Measurements from ENCODE around the gene PTS. TPM values are rescaled to one million over a fixed set of nuclear protein-coding genes. Genes with fewer than 3 reads are reported as not detected.

The PTS gene
- total and polyA plus RNA-seq, 4 donors, result 36.5 to 61.2 (median 45.2) TPM

- Histone ChIP-seq H3K4me3 (ENCODE audit: low read length in 2 of 2) (no peak overlapping the region), H3K4me1 (ENCODE audit: control insufficient read depth in 1 of 2, insufficient read depth in 2 of 2, low read length in 2 of 2) (no peaks in the 10 kb centered on the region), H3K27me3 (ENCODE audit: control insufficient read depth in 1 of 2, insufficient read depth in 2 of 2, low read length in 1 of 2) (no peaks in the 10 kb centered on the region), H3K9me3 (ENCODE audit: control insufficient read depth, low read length) (no peaks in the 10 kb centered on the region), H3K27ac (ENCODE audit: low read depth in 1 of 2, low read length in 2 of 2) (no peak overlapping the region), H3K36me3 (ENCODE audit: control insufficient read depth in 1 of 2, insufficient read depth in 2 of 2, low read length in 1 of 2) (peaks cover 0 to 2% of the 10 kb centered on the region in 2 donors)
- DNase-seq (peak in 1 of 2 donors; percentile 52), ATAC-seq (ENCODE audit: low FRiP score) (no peak)
- intact Hi-C loops (cut with DNase I), result no loop called here
- WGBS, 2 donors, result 37 to 39% methylated on average over 15 of the region's 15 CpGs
Measured at GRCh38 chr11:112255067-112255720, 29.0 kb downstream of the PTS start.

- no peak for DNase-seq
- Histone ChIP-seq H3K4me1 (ENCODE audit: control insufficient read depth in 1 of 2, insufficient read depth in 2 of 2, low read length in 2 of 2) (no peaks in the 10 kb centered on the region), H3K4me3 (ENCODE audit: low read length in 2 of 2) (no peak within 1 kb of the TSS), H3K27ac (ENCODE audit: low read depth in 1 of 2, low read length in 2 of 2) (no peak within 1 kb of the TSS), H3K9me3 (ENCODE audit: control insufficient read depth, low read length) (no peaks in the 10 kb centered on the region), H3K36me3 (ENCODE audit: control insufficient read depth in 1 of 2, insufficient read depth in 2 of 2, low read length in 1 of 2) (peaks cover 0 to 2% of the 10 kb centered on the region in 2 donors), H3K27me3 (ENCODE audit: control insufficient read depth in 1 of 2, insufficient read depth in 2 of 2, low read length in 1 of 2) (no peaks in the 10 kb centered on the region)
- intact Hi-C loops (cut with DNase I), result no loop called here
- ATAC-seq (ENCODE audit: low FRiP score), result no peak
- WGBS, 2 donors, result 96 to 97% methylated on average over 2 of the region's 2 CpGs
Measured at GRCh38 chr11:112260490-112260889, 34.3 kb downstream of the PTS start, which contains the start of gene PLET1. Gene PLET1 (minus strand): TSS chr11:112260860. CDS start chr11:112260589, 271 bp downstream.

- 86 to 88% methylated on average over 11 of the region's 11 CpGs for WGBS, 2 donors
- Histone ChIP-seq H3K9me3 (ENCODE audit: control insufficient read depth, low read length) (no peaks in the 10 kb centered on the region), H3K4me3 (ENCODE audit: low read length in 2 of 2) (no peak overlapping the region), H3K4me1 (ENCODE audit: control insufficient read depth in 1 of 2, insufficient read depth in 2 of 2, low read length in 2 of 2) (no peaks in the 10 kb centered on the region), H3K27me3 (ENCODE audit: control insufficient read depth in 1 of 2, insufficient read depth in 2 of 2, low read length in 1 of 2) (no peaks in the 10 kb centered on the region), H3K27ac (ENCODE audit: low read depth in 1 of 2, low read length in 2 of 2) (no peak overlapping the region), H3K36me3 (ENCODE audit: control insufficient read depth in 1 of 2, insufficient read depth in 2 of 2, low read length in 1 of 2) (no peaks in the 10 kb centered on the region)
- intact Hi-C loops (cut with DNase I), result no loop called here
- DNase-seq (no peak), ATAC-seq (ENCODE audit: low FRiP score) (no peak)
Measured at GRCh38 chr11:112265659-112266409, 39.6 kb downstream of the PTS start.

GRCh38 chr11:112266410-112266778, 40.2 kb downstream of the PTS start:
- intact Hi-C loops (cut with DNase I), result no loop called here
- no peaks in the 10 kb centered on the region for H3K4me1 ChIP-seq (ENCODE audit: control insufficient read depth in 1 of 2, insufficient read depth in 2 of 2, low read length in 2 of 2)
- no peak overlapping the region for H3K4me3 ChIP-seq (ENCODE audit: low read length in 2 of 2)
- no peaks in the 10 kb centered on the region for H3K27me3 ChIP-seq (ENCODE audit: control insufficient read depth in 1 of 2, insufficient read depth in 2 of 2, low read length in 1 of 2)
- H3K27ac ChIP-seq (ENCODE audit: low read depth in 1 of 2, low read length in 2 of 2), result no peak overlapping the region
- DNase-seq (no peak), ATAC-seq (ENCODE audit: low FRiP score) (no peak)
- no peaks in the 10 kb centered on the region for H3K9me3 ChIP-seq (ENCODE audit: control insufficient read depth, low read length)
- WGBS, 2 donors, result 91 to 92% methylated on average over 3 of the region's 3 CpGs
- no peaks in the 10 kb centered on the region for H3K36me3 ChIP-seq (ENCODE audit: control insufficient read depth in 1 of 2, insufficient read depth in 2 of 2, low read length in 1 of 2)

GRCh38 chr11:112267188-112267591, 41.0 kb downstream of the PTS start:
- 53 to 54% methylated on average over 5 of the region's 5 CpGs for WGBS, 2 donors
- intact Hi-C loops (cut with DNase I), result no loop called here

GRCh38 chr11:112268406-112268805, 42.2 kb downstream of the PTS start:
- no peak overlapping the region for H3K27ac ChIP-seq (ENCODE audit: low read depth in 1 of 2, low read length in 2 of 2)
- DNase-seq, result no peak
- no peaks in the 10 kb centered on the region for H3K27me3 ChIP-seq (ENCODE audit: control insufficient read depth in 1 of 2, insufficient read depth in 2 of 2, low read length in 1 of 2)
- H3K9me3 ChIP-seq (ENCODE audit: control insufficient read depth, low read length), result no peaks in the 10 kb centered on the region
- H3K36me3 ChIP-seq (ENCODE audit: control insufficient read depth in 1 of 2, insufficient read depth in 2 of 2, low read length in 1 of 2), result no peaks in the 10 kb centered on the region
- ATAC-seq (ENCODE audit: low FRiP score), result no peak
- intact Hi-C loops (cut with DNase I), result no loop called here
- H3K4me1 ChIP-seq (ENCODE audit: control insufficient read depth in 1 of 2, insufficient read depth in 2 of 2, low read length in 2 of 2), result no peaks in the 10 kb centered on the region
- H3K4me3 ChIP-seq (ENCODE audit: low read length in 2 of 2), result no peak overlapping the region
- WGBS, 2 donors, result 93 to 96% methylated on average over 5 of the region's 5 CpGs

More at GRCh38 chr11:112267188-112267591, 41.0 kb downstream of the PTS start:
- no peaks in the 10 kb centered on the region for H3K27me3 ChIP-seq (ENCODE audit: control insufficient read depth in 1 of 2, insufficient read depth in 2 of 2, low read length in 1 of 2)
- DNase-seq (no peak), ATAC-seq (ENCODE audit: low FRiP score) (no peak)
- no peak overlapping the region for H3K27ac ChIP-seq (ENCODE audit: low read depth in 1 of 2, low read length in 2 of 2)
- H3K4me1 ChIP-seq (ENCODE audit: control insufficient read depth in 1 of 2, insufficient read depth in 2 of 2, low read length in 2 of 2), result no peaks in the 10 kb centered on the region
- H3K36me3 ChIP-seq (ENCODE audit: control insufficient read depth in 1 of 2, insufficient read depth in 2 of 2, low read length in 1 of 2), result no peaks in the 10 kb centered on the region
- no peak overlapping the region for H3K4me3 ChIP-seq (ENCODE audit: low read length in 2 of 2)
- H3K9me3 ChIP-seq (ENCODE audit: control insufficient read depth, low read length), result no peaks in the 10 kb centered on the region

- intact Hi-C loops (cut with DNase I), result no loop called here
- ATAC-seq (ENCODE audit: low FRiP score) (no peak), DNase-seq (no peak)
- Histone ChIP-seq H3K4me3 (ENCODE audit: low read length in 2 of 2) (no peak overlapping the region), H3K36me3 (ENCODE audit: control insufficient read depth in 1 of 2, insufficient read depth in 2 of 2, low read length in 1 of 2) (no peaks in the 10 kb centered on the region), H3K27me3 (ENCODE audit: control insufficient read depth in 1 of 2, insufficient read depth in 2 of 2, low read length in 1 of 2) (no peaks in the 10 kb centered on the region), H3K27ac (ENCODE audit: low read depth in 1 of 2, low read length in 2 of 2) (no peak overlapping the region), H3K9me3 (ENCODE audit: control insufficient read depth, low read length) (no peaks in the 10 kb centered on the region), H3K4me1 (ENCODE audit: control insufficient read depth in 1 of 2, insufficient read depth in 2 of 2, low read length in 2 of 2) (no peaks in the 10 kb centered on the region)
- WGBS, 2 donors, result 89 to 91% methylated on average over 6 of the region's 6 CpGs
Measured at GRCh38 chr11:112269139-112269538, 42.9 kb downstream of the PTS start.

- no peak for ATAC-seq (ENCODE audit: low FRiP score)
- no peaks in the 10 kb centered on the region for H3K36me3 ChIP-seq (ENCODE audit: control insufficient read depth in 1 of 2, insufficient read depth in 2 of 2, low read length in 1 of 2)
- no peaks in the 10 kb centered on the region for H3K27me3 ChIP-seq (ENCODE audit: control insufficient read depth in 1 of 2, insufficient read depth in 2 of 2, low read length in 1 of 2)
- intact Hi-C loops (cut with DNase I), result loop anchor here in 1 of 2 donors (10.0 kb wide), 1 partner anchor 156 kb away; no protein-coding TSS in a partner anchor
- 53% methylated on average over 12 of the region's 12 CpGs for WGBS, 2 donors
- no peaks in the 10 kb centered on the region for H3K4me1 ChIP-seq (ENCODE audit: control insufficient read depth in 1 of 2, insufficient read depth in 2 of 2, low read length in 2 of 2)
- DNase-seq, result no peak
- no peaks in the 10 kb centered on the region for H3K9me3 ChIP-seq (ENCODE audit: control insufficient read depth, low read length)
- no peak overlapping the region for H3K27ac ChIP-seq (ENCODE audit: low read depth in 1 of 2, low read length in 2 of 2)
- no peak overlapping the region for H3K4me3 ChIP-seq (ENCODE audit: low read length in 2 of 2)
Measured at GRCh38 chr11:112270551-112271180, 44.4 kb downstream of the PTS start.

Measured in aorta (tissue), 5 donors.